Measurements from ENCODE around the gene SNCG.
"Not testable (repeated sequence)": the region's sequence is repeated elsewhere in the genome, so short reads cannot be mapped to it uniquely, and the experiment has no call there.

Gene SNCG

GRCh38 chr10:86979296-86979818, 21.0 kb downstream of the SNCG start:
- no peak for DNase-seq

DNA sequence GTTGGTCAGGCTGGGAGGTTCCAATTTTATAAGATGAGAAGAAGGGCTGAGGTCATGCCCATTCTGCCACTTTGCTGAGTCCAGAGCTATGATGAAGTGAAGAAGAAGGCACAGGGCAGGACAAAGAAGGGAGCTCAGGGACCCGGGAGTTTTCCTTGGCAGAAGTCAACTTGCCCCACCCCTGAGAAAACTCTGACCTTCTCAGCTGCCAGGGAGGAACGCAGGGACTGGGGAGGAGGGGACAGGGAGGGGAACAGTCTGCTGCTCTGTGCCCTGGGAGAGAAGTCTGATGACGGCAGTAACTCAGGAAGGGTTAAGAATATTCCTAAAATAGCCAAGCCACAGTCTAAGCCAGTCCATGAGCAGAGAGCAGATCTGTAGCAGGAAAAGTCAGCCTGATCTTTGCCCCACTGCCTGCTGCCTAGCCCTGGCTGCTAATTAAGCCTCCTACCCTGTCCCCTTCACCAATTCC, 21.6 kb downstream of the SNCG start:
- no peak for DNase-seq

- not testable (repeated sequence) for DNase-seq
These were observed 22.6 kb downstream of the SNCG start for GRCh38 chr10:86981020-86981419.

GRCh38 chr10:86981716-86982115, 23.3 kb downstream of the SNCG start:
- no peak for DNase-seq

DNA sequence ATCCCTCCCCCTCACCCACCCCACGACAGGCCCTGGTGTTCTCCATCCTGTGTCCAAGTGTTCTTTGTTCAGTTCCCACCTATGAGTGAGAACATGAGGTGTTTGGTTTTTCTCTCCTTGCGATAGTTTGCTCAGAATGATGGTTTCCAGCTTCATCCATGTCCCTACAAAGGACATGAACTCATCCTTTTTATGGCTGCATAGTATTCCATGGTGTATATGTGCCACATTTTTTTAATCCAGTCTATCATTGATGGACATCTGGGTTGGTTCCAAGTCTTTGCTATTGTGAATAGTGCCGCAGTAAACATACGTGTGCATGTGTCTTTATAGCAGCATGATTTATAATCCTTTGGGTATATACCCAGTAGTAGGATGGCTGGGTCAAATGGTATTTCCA, 26.1 kb downstream of the SNCG start:
- DNase-seq: not testable (repeated sequence)

DNA sequence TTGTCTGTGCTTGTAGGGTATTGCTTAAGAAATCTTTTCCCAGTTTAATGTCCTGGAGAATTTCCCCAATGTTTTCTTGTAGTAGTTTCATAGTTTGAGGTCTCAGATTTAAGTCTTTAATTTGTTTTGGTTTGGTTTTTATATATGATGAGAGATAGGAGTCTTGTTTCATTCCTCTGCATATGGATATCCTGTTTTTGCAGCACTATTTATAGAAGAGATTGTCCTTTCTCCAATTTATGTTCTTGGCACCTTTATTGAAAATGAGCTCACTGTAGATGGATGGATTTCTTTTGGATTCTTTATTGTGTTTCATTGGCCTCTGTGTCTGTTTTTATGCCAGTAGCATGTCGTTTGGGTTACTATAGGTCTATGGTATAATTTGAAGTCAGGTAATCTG, 30.1 kb downstream of the SNCG start:
- no peak for DNase-seq

- not testable (repeated sequence) for DNase-seq
These were observed 33.0 kb downstream of the SNCG start for GRCh38 chr10:86991362-86991761.

- DNase-seq: no peak
These were observed 34.1 kb downstream of the SNCG start for GRCh38 chr10:86992456-86992855.

- no peak for DNase-seq
These were observed 34.5 kb downstream of the SNCG start for GRCh38 chr10:86992929-86993328.

DNA sequence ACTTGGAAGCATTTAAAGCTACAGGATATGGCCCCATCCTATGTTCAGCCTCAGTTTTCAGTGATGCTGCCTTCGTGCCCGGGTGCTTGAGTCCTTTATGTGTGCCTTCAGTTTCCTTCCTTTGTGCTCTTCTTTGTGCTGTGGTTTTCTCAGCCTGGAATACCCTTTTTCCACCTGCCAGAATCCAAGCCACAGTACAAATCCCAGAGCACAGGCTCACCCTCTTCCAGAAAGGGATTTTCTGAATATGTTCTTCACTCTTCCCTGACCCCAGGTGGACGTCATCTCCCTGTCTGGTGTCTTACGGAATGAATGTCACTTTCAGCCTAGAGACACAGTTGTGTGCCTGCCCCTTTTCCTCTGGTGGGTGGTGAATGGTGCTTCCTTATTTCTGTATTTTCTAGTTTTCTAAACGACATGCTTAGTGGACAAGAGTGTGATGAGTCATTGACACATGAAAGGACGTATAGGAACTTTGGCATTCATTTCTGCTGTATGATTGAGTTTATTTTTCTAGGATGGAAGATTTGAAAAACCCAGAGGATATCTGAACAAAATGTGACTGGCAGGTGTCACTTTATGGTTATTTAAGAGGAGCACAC, 41.5 kb downstream of the SNCG start:
- DNase-seq: peak in 1 of 2 donors; percentile 8

DNA sequence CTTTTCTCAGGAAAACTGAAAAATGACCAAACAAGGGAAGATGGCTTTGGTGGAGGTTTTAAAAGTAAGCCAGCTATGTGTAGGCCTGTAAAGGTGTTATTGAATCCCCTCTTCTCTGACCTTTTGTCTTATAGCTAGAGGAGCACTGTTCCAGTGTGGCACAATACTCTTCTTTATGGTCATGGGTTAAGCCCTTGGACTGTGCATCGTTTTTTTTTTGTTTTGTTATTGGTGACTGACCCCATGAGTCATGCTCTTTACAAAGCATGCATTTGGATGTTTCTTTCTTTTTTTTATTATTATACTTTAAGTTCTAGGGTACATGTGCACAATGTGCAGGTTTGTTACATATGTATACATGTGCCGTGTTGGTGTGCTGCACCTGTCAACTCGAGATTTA, 42.1 kb downstream of the SNCG start:
- DNase-seq: no peak

DNA sequence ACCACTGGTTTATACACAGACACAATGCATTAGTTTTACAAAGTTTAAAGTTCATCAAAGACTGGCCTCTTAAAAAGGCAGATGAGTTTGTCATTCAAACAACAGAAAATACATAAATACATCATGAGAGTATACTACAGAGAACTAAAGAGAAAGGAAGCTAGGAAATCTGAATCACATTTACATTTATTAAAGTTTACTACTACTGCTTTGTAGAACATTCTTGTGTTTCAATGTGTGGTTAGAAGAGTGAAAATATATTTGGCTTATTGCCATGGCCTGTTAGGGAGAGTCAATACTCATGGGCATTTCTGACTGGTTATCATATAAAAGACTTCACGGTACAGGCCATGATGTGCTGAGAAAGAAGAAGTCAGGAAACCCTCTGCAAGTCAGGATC, 48.7 kb downstream of the SNCG start:
- DNase-seq: not testable (repeated sequence)

- not testable (repeated sequence) for DNase-seq
These were observed 49.3 kb downstream of the SNCG start for GRCh38 chr10:87007674-87008073.

GRCh38 chr10:87008303-87008702, 49.9 kb downstream of the SNCG start:
- not testable (repeated sequence) for DNase-seq

DNA sequence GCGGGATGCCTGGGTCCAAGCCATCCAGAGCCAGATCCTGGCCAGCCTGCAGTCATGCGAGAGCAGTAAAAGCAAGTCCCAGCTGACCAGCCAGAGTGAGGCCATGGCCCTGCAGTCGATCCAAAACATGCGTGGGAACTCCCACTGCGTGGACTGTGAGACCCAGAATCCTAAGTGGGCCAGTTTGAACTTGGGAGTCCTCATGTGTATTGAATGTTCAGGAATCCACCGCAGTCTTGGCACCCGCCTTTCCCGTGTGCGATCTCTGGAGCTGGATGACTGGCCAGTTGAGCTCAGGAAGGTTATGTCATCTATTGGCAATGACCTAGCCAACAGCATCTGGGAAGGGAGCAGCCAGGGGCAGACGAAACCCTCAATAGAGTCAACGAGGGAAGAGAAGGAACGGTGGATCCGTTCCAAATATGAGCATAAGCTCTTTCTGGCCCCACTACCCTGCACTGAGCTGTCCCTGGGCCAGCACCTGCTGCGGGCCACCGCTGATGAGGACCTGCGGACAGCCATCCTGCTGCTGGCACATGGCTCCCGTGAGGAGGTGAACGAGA, 50.8 kb downstream of the SNCG start:
- DNase-seq: not testable (repeated sequence)

Measured in CD4-positive, alpha-beta T cell treated with Interleukin-1 beta for 1 hour (primary cell).